Adrenal gland (tissue), 12 donors: ENCODE measurements around the gene VWF. TPM values are rescaled to one million over a fixed set of nuclear protein-coding genes. Genes with fewer than 3 reads are reported as not detected.

Source experiments
- DNase-seq, 7 donors: peaks; one replicate each; pipeline ENCODE4 v3.0.0-alpha.2; 2019 to 2020
- H3K27ac ChIP-seq, 5 donors: fragments of 200-600 bp; sonication (generic) in 4 of 5; 1 replicate in 3 of 5; 2 replicates in 2 of 5; pipeline versions ENCODE4 v1.5.1 to v1.8.0; 2016 to 2020; ENCODE audit warnings: mild to moderate bottlenecking in 1 of 5
- H3K27me3 ChIP-seq: fragments of 200-600 bp; 2 replicates; pipeline ENCODE4 v1.8.0; 2021
- H3K36me3 ChIP-seq, 2 donors: fragments of 200-600 bp; replicated peaks in 1 of 2; 1 replicate in 1 of 2; 2 replicates in 1 of 2; pipeline versions ENCODE4 v1.5.1 to v1.8.0; 2018 to 2022
- H3K4me1 ChIP-seq, 2 donors: fragments of 200-600 bp; replicated peaks in 1 of 2; 1 replicate in 1 of 2; 2 replicates in 1 of 2; pipeline versions ENCODE4 v1.5.1 to v1.8.0; 2018 to 2021
- H3K4me3 ChIP-seq, 4 donors: fragments of 200-600 bp; sonication (generic) in 3 of 4; one replicate each; pipeline ENCODE4 v1.5.1; 2016 to 2018
- H3K9me3 ChIP-seq, 3 donors: fragments of 200-600 bp; sonication (generic) in 1 of 3; replicated peaks in 1 of 3; 1 replicate in 2 of 3; 2 replicates in 1 of 3; pipeline versions ENCODE4 v1.5.1 to v1.8.0; 2016 to 2021
- POLR2A ChIP-seq, 2 donors: fragments of 450-650 bp; IDR thresholded peaks; one replicate each; pipeline ENCODE4 v1.6.1; 2017; ENCODE audit warnings: antibody characterized with exemption in 2 of 2, mild to moderate bottlenecking in 2 of 2, moderate library complexity in 1 of 2
- WGBS, 4 donors: extraction: QIAGEN DNeasy Blood & Tissue Kit in 2 of 4; methylation state at CpG; one replicate each; pipeline versions ENCODE4 v1.1.5 to v1.1.7; 2013 to 2017; 5-methylcytosine and 5-hydroxymethylcytosine counted together
- intact Hi-C, 2 donors: fragments of 100-400 bp; cut with DNase I; formaldehyde crosslinking; loops; one replicate each; pipeline versions ENCODE4 v1.14.1 to v1.15.0; 2022 to 2023
- polyA plus RNA-seq, 3 donors: library from polyadenylated mRNA; stranded (reverse); fragments of 200-250 nt in 2 of 3; fragments of 350-450 nt in 1 of 3; fragmentation: Illumina TruSeq in 1 of 3; extraction: RNeasy Lipid Tissue Mini Kit (QIAGEN cat#74804) in 1 of 3; gene quantifications; one replicate each; pipeline ENCODE4 v1.2.3, GENCODE V29; 2013 to 2014
- total RNA-seq, 9 donors: library from RNA; depleted of rRNA in 4 of 9; stranded (reverse); fragments of >200 nt in 4 of 9; fragments of 120-200 nt in 1 of 9; fragmentation: NEBNext Ultra II Directional in 1 of 9; extraction: Animal tissue kit (Norgen Biotek cat#: 25700) in 1 of 9; gene quantifications; one replicate each; pipeline versions ENCODE4 v1.1.0 to v1.2.4, GENCODE V29; 2013 to 2023
- TF ChIP-seq, protein P1 (sequence below), 6 experiments: fragments of 450-650 bp in 4 of 6; fragments of 200-600 bp in 2 of 6; sonication (generic) in 1 of 6; IDR thresholded peaks; 1 replicate in 5 of 6; 2 replicates in 1 of 6; pipeline versions ENCODE4 v1.5.1 to v1.8.0; 2016 to 2021; ENCODE audit warnings: antibody characterized with exemption in 6 of 6, mild to moderate bottlenecking in 2 of 6, moderate library complexity in 1 of 6
- donor health status: healthy with polysubstance abuse.
- donor health status: Bipolar disorder and iron deficiency.
- donor health status: DM: yes; HTN: yes; CAD: no.
- donor health status: DM: no; HTN: no; CAD: no.
- donor health status: DM: no; HTN: no; CAD: no.
- donor health status: DM: yes; HTN: yes; CAD: no.

VWF gene
- total and polyA plus RNA-seq, 12 donors = 2.0 to 60.1 (median 36.2) TPM

DNA sequence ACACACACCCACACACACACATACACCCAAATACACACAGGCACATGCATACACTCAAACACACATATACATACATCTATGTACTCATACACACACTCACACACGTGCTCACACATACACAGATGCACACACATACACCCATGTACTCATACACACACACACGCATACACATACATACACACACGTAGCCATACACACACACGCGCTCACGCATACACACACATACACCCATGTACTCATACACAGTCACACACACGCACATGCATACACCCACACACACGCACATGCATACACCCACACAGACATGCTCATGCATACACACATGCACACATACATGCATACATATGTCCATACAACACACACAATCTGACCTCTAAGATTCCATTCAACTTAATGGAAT lies 91.7 kb downstream of the VWF start:
- peak in 1 of 7 donors; percentile 34 for DNase-seq
- intact Hi-C loops = no loop called here
- Histone ChIP-seq H3K4me1 (no peaks in the 10 kb centered on the region), H3K27ac (no peak overlapping the region), H3K9me3 (no peaks in the 10 kb centered on the region), H3K27me3 (no peaks in the 10 kb centered on the region), H3K4me3 (no peak overlapping the region), H3K36me3 (no peaks in the 10 kb centered on the region)
- TF ChIP-seq, protein P1, sequence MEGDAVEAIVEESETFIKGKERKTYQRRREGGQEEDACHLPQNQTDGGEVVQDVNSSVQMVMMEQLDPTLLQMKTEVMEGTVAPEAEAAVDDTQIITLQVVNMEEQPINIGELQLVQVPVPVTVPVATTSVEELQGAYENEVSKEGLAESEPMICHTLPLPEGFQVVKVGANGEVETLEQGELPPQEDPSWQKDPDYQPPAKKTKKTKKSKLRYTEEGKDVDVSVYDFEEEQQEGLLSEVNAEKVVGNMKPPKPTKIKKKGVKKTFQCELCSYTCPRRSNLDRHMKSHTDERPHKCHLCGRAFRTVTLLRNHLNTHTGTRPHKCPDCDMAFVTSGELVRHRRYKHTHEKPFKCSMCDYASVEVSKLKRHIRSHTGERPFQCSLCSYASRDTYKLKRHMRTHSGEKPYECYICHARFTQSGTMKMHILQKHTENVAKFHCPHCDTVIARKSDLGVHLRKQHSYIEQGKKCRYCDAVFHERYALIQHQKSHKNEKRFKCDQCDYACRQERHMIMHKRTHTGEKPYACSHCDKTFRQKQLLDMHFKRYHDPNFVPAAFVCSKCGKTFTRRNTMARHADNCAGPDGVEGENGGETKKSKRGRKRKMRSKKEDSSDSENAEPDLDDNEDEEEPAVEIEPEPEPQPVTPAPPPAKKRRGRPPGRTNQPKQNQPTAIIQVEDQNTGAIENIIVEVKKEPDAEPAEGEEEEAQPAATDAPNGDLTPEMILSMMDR (IDR thresholded peaks at IDR 0.05) = no peak
- TF ChIP-seq POLR2A (IDR thresholded peaks at IDR 0.05) = no peak
- WGBS, 4 donors = 90 to 92% (median 91%) methylated on average over 8 of the region's 8 CpGs

DNA sequence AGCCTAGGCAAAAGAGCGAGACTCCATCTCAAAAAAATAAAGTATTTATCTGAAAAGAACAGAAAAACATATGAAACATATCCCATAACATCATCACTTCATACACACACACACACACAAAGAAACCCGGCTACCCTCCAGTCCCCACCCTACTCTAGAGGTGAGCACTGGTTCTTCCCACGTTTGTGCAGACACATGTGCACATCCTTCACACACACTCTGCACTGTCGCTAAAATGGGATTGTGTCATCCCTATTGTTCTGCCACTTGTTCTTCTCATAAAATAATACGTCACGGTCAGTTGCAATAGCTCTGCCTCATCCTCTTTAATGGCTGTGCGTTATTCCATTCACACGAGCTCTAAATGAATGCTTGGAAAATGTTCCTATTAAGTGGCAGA lies 93.5 kb downstream of the VWF start:
- WGBS, 4 donors = 71 to 79% (median 74%) methylated on average over 8 of the region's 8 CpGs
- TF ChIP-seq, protein P1 (IDR thresholded peaks at IDR 0.05) = no peak
- TF ChIP-seq POLR2A (IDR thresholded peaks at IDR 0.05) = no peak
- H3K27me3 ChIP-seq = no peaks in the 10 kb centered on the region
- no peaks in the 10 kb centered on the region for H3K9me3 ChIP-seq
- H3K4me1 ChIP-seq = no peaks in the 10 kb centered on the region
- intact Hi-C loops = no loop called here
- no peaks in the 10 kb centered on the region for H3K36me3 ChIP-seq
- no peak overlapping the region for H3K27ac ChIP-seq
- no peak overlapping the region for H3K4me3 ChIP-seq
- DNase-seq = no peak

DNA sequence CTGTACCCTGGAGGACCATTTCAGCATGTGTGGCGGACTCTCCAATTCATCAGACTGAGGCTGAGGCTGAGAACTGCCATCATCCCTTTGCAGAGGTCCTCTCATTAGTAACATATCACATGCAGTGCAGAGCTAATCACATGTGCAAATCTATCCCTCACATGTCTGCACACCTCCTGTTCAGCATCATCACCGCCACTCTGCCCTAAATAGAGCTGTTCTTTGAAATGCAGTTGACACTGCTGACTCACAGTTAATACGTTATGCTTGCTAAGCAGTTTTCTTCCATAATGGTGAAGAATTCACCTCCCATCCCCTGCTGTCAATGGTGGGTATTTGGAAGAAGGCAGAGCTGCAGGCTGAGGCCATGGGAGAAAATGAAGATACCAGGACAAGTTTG lies 94.4 kb downstream of the VWF start:
- no peak for TF ChIP-seq POLR2A (IDR thresholded peaks at IDR 0.05)
- TF ChIP-seq, protein P1 (IDR thresholded peaks at IDR 0.05) = no peak
- no peaks in the 10 kb centered on the region for H3K36me3 ChIP-seq
- H3K4me1 ChIP-seq = no peaks in the 10 kb centered on the region
- intact Hi-C loops = no loop called here
- DNase-seq = peak in 1 of 7 donors; percentile 6
- no peak overlapping the region for H3K27ac ChIP-seq
- 79 to 91% (median 85%) methylated on average over 3 of the region's 3 CpGs for WGBS, 4 donors
- no peaks in the 10 kb centered on the region for H3K27me3 ChIP-seq
- no peak overlapping the region for H3K4me3 ChIP-seq
- no peaks in the 10 kb centered on the region for H3K9me3 ChIP-seq

DNA sequence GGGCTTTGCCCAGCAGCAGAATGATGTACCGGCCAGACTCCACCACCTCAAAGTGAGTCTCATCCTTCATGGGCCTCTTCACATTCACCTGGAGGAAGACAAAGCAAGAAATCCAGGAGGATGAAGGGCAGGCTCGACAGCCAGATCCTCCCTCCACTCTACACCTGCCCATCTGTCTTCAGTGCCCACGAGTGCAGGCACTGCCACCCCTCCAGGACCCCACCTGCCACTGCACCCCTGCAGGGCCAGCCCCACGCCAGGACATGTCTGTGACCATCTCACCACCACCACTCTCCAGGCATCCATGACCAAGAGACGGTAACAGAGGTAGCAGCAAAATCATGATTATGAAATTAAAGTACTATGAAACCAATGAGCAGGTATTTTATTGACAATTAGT lies 95.1 kb downstream of the VWF start:
- H3K27me3 ChIP-seq = no peaks in the 10 kb centered on the region
- no peak overlapping the region for H3K27ac ChIP-seq
- WGBS, 4 donors = 78 to 83% (median 82%) methylated on average over 4 to 5 of the region's 5 CpGs
- H3K4me3 ChIP-seq = no peak overlapping the region
- no peaks in the 10 kb centered on the region for H3K9me3 ChIP-seq
- intact Hi-C loops = no loop called here
- DNase-seq = peak in 1 of 7 donors; percentile 23
- H3K4me1 ChIP-seq = no peaks in the 10 kb centered on the region
- H3K36me3 ChIP-seq = no peaks in the 10 kb centered on the region
- TF ChIP-seq, protein P1 (IDR thresholded peaks at IDR 0.05) = no peak
- no peak for TF ChIP-seq POLR2A (IDR thresholded peaks at IDR 0.05)
